Measurements from ENCODE around the gene WDR45B. TPM values are rescaled to one million over a fixed set of nuclear protein-coding genes. Genes with fewer than 3 reads are reported as not detected.
"Not testable (repeated sequence)": the region's sequence is repeated elsewhere in the genome, so short reads cannot be mapped to it uniquely, and the experiment has no call there.

WDR45B gene
- total RNA-seq, 1 experiment from 2014 or later: 96.5 TPM

DNA sequence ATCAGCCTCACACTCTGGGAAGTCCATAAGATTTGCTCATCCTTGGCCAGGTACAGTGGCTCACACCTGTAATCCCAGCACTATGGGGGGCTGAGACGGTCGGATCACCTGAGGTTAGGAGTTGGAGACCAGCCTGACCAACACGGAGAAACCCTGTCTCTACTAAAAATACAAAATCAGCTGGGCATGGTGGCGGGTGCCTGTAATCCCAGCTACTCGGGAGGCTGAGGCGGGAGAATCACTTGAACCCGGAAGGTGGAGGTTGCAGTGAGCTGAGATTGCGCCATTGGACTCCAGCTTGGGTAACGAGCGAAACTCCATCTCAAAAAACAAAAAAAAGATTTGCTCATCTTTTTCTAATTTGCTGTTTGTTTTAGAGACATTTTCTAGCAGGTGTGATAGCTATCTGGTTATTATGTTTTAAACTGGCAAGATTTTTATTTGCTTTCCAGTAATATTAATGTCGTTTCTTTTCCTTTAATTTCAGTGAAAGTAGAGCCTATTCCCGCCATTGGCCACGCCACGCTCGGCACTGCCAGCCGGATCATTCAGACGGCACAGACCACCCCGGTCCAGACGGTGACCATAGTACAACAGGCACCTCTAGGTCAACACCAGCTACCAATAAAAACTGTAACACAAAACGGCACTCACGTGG is 61.5 kb downstream of the WDR45B start:
- Mint-ChIP-seq H3K27ac (no peak overlapping the region), H3K9me3 (no peaks in the 10 kb centered on the region), H3K36me3 (peaks cover 51% of the 10 kb centered on the region), H3K27me3 (ENCODE audit: low read depth) (no peaks in the 10 kb centered on the region), H3K4me1 (no peaks in the 10 kb centered on the region), H3K4me3 (no peak overlapping the region)
- ATAC-seq (no peak), DNase-seq (ENCODE audit: low spot score) (no peak)
- ChIA-PET CTCF (no interaction called here), POLR2A (no interaction called here)
- TF ChIP-seq ZNF317 (CRISPR knock-in tag; IDR thresholded peaks at IDR 0.05; ENCODE audit: borderline replicate concordance, low read depth) (no peak), OVOL2 (CRISPR knock-in tag; IDR thresholded peaks at IDR 0.05; ENCODE audit: borderline replicate concordance) (no peak), FOXP1 (CRISPR knock-in tag; IDR thresholded peaks at IDR 0.05; ENCODE audit: borderline replicate concordance) (no peak), ZNF219 (CRISPR knock-in tag; IDR thresholded peaks at IDR 0.05; ENCODE audit: borderline replicate concordance) (no peak), NFYB (CRISPR knock-in tag; conservative IDR thresholded peaks at IDR 0.05; ENCODE audit: low read depth) (no peak), ZNF671 (CRISPR knock-in tag; IDR thresholded peaks at IDR 0.05) (no peak), ZBTB21 (CRISPR knock-in tag; IDR thresholded peaks at IDR 0.05; ENCODE audit: borderline replicate concordance) (no peak), GABPB1 (CRISPR knock-in tag; IDR thresholded peaks at IDR 0.05) (no peak), ATF1 (CRISPR knock-in tag; IDR thresholded peaks at IDR 0.05) (no peak), GTF2I (CRISPR knock-in tag; conservative IDR thresholded peaks at IDR 0.05) (no peak), MYBL2 (CRISPR knock-in tag; IDR thresholded peaks at IDR 0.05) (no peak), RORB (CRISPR knock-in tag; IDR thresholded peaks at IDR 0.05) (no peak), MXD4 (CRISPR knock-in tag; IDR thresholded peaks at IDR 0.05; ENCODE audit: borderline replicate concordance) (no peak), GRHL2 (CRISPR knock-in tag; IDR thresholded peaks at IDR 0.05; ENCODE audit: insufficient replicate concordance, severe bottlenecking) (no peak), ZNF416 (CRISPR knock-in tag; IDR thresholded peaks at IDR 0.05) (no peak)
- TF ChIP-seq, protein P1, sequence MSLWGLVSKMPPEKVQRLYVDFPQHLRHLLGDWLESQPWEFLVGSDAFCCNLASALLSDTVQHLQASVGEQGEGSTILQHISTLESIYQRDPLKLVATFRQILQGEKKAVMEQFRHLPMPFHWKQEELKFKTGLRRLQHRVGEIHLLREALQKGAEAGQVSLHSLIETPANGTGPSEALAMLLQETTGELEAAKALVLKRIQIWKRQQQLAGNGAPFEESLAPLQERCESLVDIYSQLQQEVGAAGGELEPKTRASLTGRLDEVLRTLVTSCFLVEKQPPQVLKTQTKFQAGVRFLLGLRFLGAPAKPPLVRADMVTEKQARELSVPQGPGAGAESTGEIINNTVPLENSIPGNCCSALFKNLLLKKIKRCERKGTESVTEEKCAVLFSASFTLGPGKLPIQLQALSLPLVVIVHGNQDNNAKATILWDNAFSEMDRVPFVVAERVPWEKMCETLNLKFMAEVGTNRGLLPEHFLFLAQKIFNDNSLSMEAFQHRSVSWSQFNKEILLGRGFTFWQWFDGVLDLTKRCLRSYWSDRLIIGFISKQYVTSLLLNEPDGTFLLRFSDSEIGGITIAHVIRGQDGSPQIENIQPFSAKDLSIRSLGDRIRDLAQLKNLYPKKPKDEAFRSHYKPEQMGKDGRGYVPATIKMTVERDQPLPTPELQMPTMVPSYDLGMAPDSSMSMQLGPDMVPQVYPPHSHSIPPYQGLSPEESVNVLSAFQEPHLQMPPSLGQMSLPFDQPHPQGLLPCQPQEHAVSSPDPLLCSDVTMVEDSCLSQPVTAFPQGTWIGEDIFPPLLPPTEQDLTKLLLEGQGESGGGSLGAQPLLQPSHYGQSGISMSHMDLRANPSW (CRISPR knock-in tag; conservative IDR thresholded peaks at IDR 0.05; ENCODE audit: low read depth): no peak
- TF ChIP-seq, protein P2, sequence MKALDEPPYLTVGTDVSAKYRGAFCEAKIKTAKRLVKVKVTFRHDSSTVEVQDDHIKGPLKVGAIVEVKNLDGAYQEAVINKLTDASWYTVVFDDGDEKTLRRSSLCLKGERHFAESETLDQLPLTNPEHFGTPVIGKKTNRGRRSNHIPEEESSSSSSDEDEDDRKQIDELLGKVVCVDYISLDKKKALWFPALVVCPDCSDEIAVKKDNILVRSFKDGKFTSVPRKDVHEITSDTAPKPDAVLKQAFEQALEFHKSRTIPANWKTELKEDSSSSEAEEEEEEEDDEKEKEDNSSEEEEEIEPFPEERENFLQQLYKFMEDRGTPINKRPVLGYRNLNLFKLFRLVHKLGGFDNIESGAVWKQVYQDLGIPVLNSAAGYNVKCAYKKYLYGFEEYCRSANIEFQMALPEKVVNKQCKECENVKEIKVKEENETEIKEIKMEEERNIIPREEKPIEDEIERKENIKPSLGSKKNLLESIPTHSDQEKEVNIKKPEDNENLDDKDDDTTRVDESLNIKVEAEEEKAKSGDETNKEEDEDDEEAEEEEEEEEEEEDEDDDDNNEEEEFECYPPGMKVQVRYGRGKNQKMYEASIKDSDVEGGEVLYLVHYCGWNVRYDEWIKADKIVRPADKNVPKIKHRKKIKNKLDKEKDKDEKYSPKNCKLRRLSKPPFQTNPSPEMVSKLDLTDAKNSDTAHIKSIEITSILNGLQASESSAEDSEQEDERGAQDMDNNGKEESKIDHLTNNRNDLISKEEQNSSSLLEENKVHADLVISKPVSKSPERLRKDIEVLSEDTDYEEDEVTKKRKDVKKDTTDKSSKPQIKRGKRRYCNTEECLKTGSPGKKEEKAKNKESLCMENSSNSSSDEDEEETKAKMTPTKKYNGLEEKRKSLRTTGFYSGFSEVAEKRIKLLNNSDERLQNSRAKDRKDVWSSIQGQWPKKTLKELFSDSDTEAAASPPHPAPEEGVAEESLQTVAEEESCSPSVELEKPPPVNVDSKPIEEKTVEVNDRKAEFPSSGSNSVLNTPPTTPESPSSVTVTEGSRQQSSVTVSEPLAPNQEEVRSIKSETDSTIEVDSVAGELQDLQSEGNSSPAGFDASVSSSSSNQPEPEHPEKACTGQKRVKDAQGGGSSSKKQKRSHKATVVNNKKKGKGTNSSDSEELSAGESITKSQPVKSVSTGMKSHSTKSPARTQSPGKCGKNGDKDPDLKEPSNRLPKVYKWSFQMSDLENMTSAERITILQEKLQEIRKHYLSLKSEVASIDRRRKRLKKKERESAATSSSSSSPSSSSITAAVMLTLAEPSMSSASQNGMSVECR (CRISPR knock-in tag; IDR thresholded peaks at IDR 0.05; ENCODE audit: borderline replicate concordance): no peak
- TF ChIP-seq, protein P3, sequence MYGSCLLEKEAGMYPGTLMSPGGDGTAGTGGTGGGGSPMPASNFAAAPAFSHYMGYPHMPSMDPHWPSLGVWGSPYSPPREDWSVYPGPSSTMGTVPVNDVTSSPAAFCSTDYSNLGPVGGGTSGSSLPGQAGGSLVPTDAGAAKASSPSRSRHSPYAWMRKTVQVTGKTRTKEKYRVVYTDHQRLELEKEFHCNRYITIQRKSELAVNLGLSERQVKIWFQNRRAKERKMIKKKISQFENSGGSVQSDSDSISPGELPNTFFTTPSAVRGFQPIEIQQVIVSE (CRISPR knock-in tag; IDR thresholded peaks at IDR 0.05; ENCODE audit: borderline replicate concordance): no peak
- TF ChIP-seq, protein P4, sequence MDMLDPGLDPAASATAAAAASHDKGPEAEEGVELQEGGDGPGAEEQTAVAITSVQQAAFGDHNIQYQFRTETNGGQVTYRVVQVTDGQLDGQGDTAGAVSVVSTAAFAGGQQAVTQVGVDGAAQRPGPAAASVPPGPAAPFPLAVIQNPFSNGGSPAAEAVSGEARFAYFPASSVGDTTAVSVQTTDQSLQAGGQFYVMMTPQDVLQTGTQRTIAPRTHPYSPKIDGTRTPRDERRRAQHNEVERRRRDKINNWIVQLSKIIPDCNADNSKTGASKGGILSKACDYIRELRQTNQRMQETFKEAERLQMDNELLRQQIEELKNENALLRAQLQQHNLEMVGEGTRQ (CRISPR knock-in tag; IDR thresholded peaks at IDR 0.05): no peak

DNA sequence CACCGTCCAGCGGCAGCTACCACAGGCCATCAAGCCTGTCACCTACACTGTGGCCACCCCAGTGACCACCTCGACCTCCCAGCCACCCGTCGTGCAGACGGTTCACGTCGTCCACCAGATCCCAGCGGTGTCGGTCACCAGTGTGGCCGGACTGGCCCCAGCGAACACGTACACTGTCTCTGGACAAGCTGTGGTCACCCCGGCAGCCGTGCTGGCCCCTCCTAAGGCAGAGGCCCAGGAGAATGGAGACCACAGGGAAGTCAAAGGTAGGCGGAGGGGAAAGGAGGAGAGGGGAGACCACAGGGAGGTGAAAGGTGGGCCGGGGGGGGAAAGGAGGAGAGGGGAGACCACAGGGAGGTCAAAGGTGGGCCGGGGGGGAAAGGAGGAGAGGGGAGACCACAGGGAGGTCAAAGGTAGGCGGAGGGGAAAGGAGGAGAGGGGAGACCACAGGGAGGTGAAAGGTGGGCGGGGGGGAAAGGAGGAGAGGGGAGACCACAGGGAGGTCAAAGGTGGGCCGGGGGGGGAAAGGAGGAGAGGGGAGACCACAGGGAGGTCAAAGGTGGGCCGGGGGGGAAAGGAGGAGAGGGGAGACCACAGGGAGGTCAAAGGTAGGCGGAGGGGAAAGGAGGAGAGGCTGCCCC is 62.2 kb downstream of the WDR45B start:
- H3K27me3 Mint-ChIP-seq (ENCODE audit: low read depth); H3K9me3 Mint-ChIP-seq; ATAC-seq; DNase-seq (ENCODE audit: low spot score); CTCF ChIA-PET; H3K4me3 Mint-ChIP-seq; POLR2A ChIA-PET; H3K4me1 Mint-ChIP-seq: not testable (repeated sequence)
- peak overlapping the region; percentile 85; the same call in 1 of the 2 replicates for H3K27ac Mint-ChIP-seq
- H3K36me3 Mint-ChIP-seq: peaks cover 51% of the 10 kb centered on the region
